NCI-H510A (cell line): Measurements from ENCODE around the gene GNB2.
A peak's percentile ranks its signal among the peaks of the same experiment; 100 is the strongest.
"Not testable (repeated sequence)": the region's sequence is repeated elsewhere in the genome, so short reads cannot be mapped to it uniquely, and the experiment has no call there.

ENCODE experiments used
- DNase-seq: peaks from one replicate; lab custom pipeline; 2025; lab: John Stamatoyannopoulos, UW

Gene GNB2

GRCh38 chr7:100696123-100696521, 22.6 kb downstream of the GNB2 start:
- no peak for DNase-seq

- DNase-seq, result no peak
Observed at GRCh38 chr7:100699018-100699417, 25.5 kb downstream of the GNB2 start.

- DNase-seq, result not testable (repeated sequence)
Observed at GRCh38 chr7:100701089-100701488, 27.5 kb downstream of the GNB2 start.

- peak; percentile 17 for DNase-seq
Observed at GRCh38 chr7:100705320-100705752, 31.8 kb downstream of the GNB2 start.

GRCh38 chr7:100705753-100706671, 32.5 kb downstream of the GNB2 start, which contains the start of gene POP7:
Gene POP7 (plus strand): TSS chr7:100706121. CDS start chr7:100706831, 710 bp downstream.
- DNase-seq, result peak; percentile 92

GRCh38 chr7:100706672-100707311, 33.3 kb downstream of the GNB2 start:
- DNase-seq, result no peak

GRCh38 chr7:100708395-100708794, 34.9 kb downstream of the GNB2 start:
- DNase-seq, result no peak

GRCh38 chr7:100710452-100710851, 36.9 kb downstream of the GNB2 start:
- DNase-seq, result no peak

- DNase-seq, result no peak
Observed at GRCh38 chr7:100711369-100711768, 37.8 kb downstream of the GNB2 start.

- DNase-seq, result no peak
Observed at GRCh38 chr7:100714725-100715124, 41.2 kb downstream of the GNB2 start.

GRCh38 chr7:100717073-100717472, 43.5 kb downstream of the GNB2 start:
- not testable (repeated sequence) for DNase-seq

GRCh38 chr7:100719523-100720278, 46.2 kb downstream of the GNB2 start:
- DNase-seq, result no peak

GRCh38 chr7:100720279-100720670, 46.7 kb downstream of the GNB2 start, which contains the start of gene EPO:
Gene EPO (plus strand): TSS chr7:100720468. CDS start chr7:100720981, 513 bp downstream.
- no peak for DNase-seq

GRCh38 chr7:100720671-100721504, 47.3 kb downstream of the GNB2 start:
- no peak for DNase-seq

GRCh38 chr7:100721505-100721812, 47.9 kb downstream of the GNB2 start:
- DNase-seq, result no peak

- DNase-seq, result no peak
Observed at GRCh38 chr7:100722480-100723212, 49.1 kb downstream of the GNB2 start.

- no peak for DNase-seq
Observed at GRCh38 chr7:100723732-100724275, 50.3 kb downstream of the GNB2 start.

GRCh38 chr7:100724364-100724763, 50.8 kb downstream of the GNB2 start:
- not testable (repeated sequence) for DNase-seq

GRCh38 chr7:100726996-100727761, 53.6 kb downstream of the GNB2 start:
- DNase-seq, result no peak

GRCh38 chr7:100728196-100728595, 54.7 kb downstream of the GNB2 start:
- no peak for DNase-seq
